Gastrocnemius medialis (tissue), 4 donors: Measurements from ENCODE around the gene GNB5. TPM values are rescaled to one million over a fixed set of nuclear protein-coding genes. Genes with fewer than 3 reads are reported as not detected.

ENCODE experiments used
- ATAC-seq, 2 donors: fragments of 150-250 bp; one replicate each; pipeline ENCODE4 v1.9.1; 2016
- DNase-seq, 2 donors: peaks; one replicate each; pipeline ENCODE4 v3.0.0-alpha.2; 2019
- H3K27ac ChIP-seq, 4 donors: fragments of 200-600 bp; sonication (generic); 1 replicate in 1 of 4; 2 replicates in 3 of 4; pipeline ENCODE4 v1.5.1; 2016 to 2018; ENCODE audit warnings: mild to moderate bottlenecking in 2 of 4, moderate library complexity in 1 of 4
- H3K27me3 ChIP-seq, 3 donors: fragments of 200-600 bp; sonication (generic) in 2 of 3; 1 replicate in 1 of 3; 2 replicates in 2 of 3; pipeline versions ENCODE4 v1.5.1 to v1.6.0; 2016 to 2019; ENCODE audit warnings: mild to moderate bottlenecking in 1 of 3, moderate library complexity in 1 of 3
- H3K36me3 ChIP-seq, 2 donors: fragments of 200-600 bp; sonication (generic) in 1 of 2; one replicate each; pipeline ENCODE4 v1.5.1; 2017 to 2018
- H3K4me1 ChIP-seq, 2 donors: fragments of 200-600 bp; sonication (generic) in 1 of 2; one replicate each; pipeline ENCODE4 v1.5.1; 2016 to 2017; ENCODE audit warnings: mild to moderate bottlenecking in 2 of 2
- H3K4me3 ChIP-seq, 4 donors: fragments of 200-600 bp; sonication (generic) in 3 of 4; 1 replicate in 1 of 4; 2 replicates in 3 of 4; pipeline ENCODE4 v1.5.1; 2016 to 2019; ENCODE audit warnings: mild to moderate bottlenecking in 2 of 4
- H3K9me3 ChIP-seq, 3 donors: fragments of 200-600 bp; sonication (generic) in 2 of 3; 1 replicate in 1 of 3; 2 replicates in 2 of 3; pipeline ENCODE4 v1.5.1; 2016 to 2019
- POLR2A ChIP-seq, 2 donors: fragments of 450-650 bp; IDR thresholded peaks; one replicate each; pipeline ENCODE4 v1.6.1; 2017; ENCODE audit warnings: antibody characterized with exemption in 2 of 2, mild to moderate bottlenecking in 2 of 2, moderate library complexity in 2 of 2
- in situ Hi-C, 4 donors: fragments of 200-750 bp; cut with MboI; loops; one replicate each; pipeline versions ENCODE4 v1.15.0 to v1.8.0; 2017; ENCODE audit warnings: low sequenced_read_pairs in 4 of 4
- intact Hi-C: fragments of 100-400 bp; cut with DNase I; formaldehyde crosslinking; loops from one replicate; pipeline ENCODE4 v1.15.1; 2023; ENCODE audit warnings: low total_unique reads
- total RNA-seq, 4 donors: library from RNA; depleted of rRNA; stranded (reverse); fragments of >200 nt; gene quantifications; one replicate each; pipeline versions ENCODE4 v1.1.0 to v1.2.3, GENCODE V29; 2016
- TF ChIP-seq, protein P1 (sequence below), 5 experiments: fragments of 450-650 bp in 3 of 5; fragments of 200-600 bp in 2 of 5; sonication (generic) in 2 of 5; IDR thresholded peaks in 4 of 5; conservative IDR thresholded peaks in 1 of 5; 1 replicate in 4 of 5; 2 replicates in 1 of 5; pipeline ENCODE4 v1.5.1; 2016 to 2019; ENCODE audit warnings: antibody characterized with exemption in 5 of 5, mild to moderate bottlenecking in 3 of 5, moderate library complexity in 3 of 5

Gene GNB5
- total RNA-seq, 4 donors from 2014 or later, result 2.9 to 4.6 (median 3.6) TPM

DNA sequence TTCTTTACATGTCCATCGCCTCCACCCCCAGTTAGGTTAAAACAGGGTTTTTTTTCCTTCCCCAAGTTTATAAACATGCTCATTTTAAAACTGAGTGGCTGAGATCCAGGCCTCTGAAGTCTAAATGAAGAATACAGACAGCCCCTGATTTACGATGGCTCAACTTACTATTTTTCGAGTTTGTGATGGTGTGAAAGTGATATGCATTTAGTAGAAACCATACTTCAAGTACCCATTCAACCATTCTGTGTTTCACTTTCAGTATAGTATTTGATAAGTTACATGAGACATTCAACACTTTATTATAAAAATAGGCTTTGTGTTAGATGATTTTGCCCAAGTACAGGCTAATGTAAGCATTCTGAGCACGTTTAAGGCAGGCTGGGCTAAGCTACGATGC is 30.5 kb upstream of the GNB5 start:
- H3K4me3 ChIP-seq, result no peak overlapping the region
- no peak overlapping the region for H3K27ac ChIP-seq
- intact Hi-C loops (loop anchor here (10.0 kb wide), 1 partner anchor 337 kb away; no protein-coding TSS in a partner anchor), in situ Hi-C loops (loop anchor here in 1 of 4 donors (10.0 kb wide), 1 partner anchor 47 kb away; no protein-coding TSS in a partner anchor)
- ATAC-seq (no peak), DNase-seq (no peak)
- H3K4me1 ChIP-seq, result no peaks in the 10 kb centered on the region
- H3K36me3 ChIP-seq, result peaks cover 0 to 3% of the 10 kb centered on the region in 2 donors
- H3K27me3 ChIP-seq, result no peaks in the 10 kb centered on the region
- no peaks in the 10 kb centered on the region for H3K9me3 ChIP-seq
- no peak for TF ChIP-seq POLR2A (IDR thresholded peaks at IDR 0.05)
- TF ChIP-seq, protein P1, sequence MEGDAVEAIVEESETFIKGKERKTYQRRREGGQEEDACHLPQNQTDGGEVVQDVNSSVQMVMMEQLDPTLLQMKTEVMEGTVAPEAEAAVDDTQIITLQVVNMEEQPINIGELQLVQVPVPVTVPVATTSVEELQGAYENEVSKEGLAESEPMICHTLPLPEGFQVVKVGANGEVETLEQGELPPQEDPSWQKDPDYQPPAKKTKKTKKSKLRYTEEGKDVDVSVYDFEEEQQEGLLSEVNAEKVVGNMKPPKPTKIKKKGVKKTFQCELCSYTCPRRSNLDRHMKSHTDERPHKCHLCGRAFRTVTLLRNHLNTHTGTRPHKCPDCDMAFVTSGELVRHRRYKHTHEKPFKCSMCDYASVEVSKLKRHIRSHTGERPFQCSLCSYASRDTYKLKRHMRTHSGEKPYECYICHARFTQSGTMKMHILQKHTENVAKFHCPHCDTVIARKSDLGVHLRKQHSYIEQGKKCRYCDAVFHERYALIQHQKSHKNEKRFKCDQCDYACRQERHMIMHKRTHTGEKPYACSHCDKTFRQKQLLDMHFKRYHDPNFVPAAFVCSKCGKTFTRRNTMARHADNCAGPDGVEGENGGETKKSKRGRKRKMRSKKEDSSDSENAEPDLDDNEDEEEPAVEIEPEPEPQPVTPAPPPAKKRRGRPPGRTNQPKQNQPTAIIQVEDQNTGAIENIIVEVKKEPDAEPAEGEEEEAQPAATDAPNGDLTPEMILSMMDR (IDR thresholded peaks at IDR 0.05 in 4 of 5, conservative IDR thresholded peaks at IDR 0.05 in 1 of 5), result no peak

DNA sequence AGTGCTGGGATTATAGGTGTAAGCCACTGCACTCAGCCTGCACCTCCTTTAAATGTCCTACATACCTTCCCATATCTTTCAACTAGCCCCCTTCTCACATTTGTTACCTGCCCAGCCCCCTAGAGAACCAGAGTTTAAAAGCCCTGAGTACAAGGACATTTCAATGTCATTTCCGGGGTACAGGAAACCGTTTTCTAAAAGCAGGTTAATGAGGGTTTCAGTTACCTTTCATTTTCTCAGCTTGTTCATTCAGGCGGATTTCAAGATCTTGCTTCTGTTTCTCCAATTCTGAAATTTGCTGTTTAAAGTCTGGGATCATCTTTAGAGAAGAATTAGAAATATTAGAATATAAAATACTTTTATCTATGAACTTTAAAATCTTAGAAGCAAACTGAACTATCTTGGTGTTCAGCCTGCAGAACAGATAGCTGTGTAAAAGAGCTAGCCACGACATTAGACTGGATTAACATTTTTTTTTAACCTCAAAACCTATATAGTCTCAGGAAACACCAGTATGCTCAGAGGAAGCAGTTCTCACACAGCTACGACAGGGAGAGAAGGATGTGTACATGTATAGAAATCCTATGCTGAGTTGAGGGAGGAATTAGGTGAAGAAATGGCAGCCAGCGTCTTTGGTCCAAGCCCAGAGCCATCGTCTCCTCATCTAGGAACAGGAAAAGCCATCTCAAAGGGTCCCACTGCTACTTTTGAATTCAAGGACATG is 29.9 kb upstream of the GNB5 start:
- Histone ChIP-seq H3K4me1 (peaks cover 0 to 1% of the 10 kb centered on the region in 2 donors), H3K4me3 (no peak overlapping the region)
- intact Hi-C loops, result loop anchor here (10.0 kb wide), 1 partner anchor 336 kb away; no protein-coding TSS in a partner anchor

DNA sequence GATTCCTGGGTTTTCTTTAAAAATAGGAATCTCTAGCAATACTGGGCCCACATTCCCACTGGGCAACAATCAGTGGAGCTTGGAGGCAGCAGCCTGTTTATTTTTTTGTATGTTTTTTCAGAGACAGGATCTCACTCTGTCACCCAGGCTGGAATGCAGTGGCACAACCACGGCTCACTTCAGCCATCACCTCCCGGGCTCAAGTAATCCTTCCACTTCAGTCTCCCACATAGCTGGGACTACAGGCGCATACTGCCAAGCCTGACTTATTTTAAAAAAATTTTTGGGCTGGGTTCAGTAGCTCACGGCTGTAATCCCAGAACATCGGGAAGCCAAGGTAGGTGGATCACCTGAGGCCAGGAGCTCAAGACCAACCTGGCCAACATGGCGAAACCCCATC is 29.1 kb upstream of the GNB5 start:
- Histone ChIP-seq H3K36me3 (peaks cover 0 to 3% of the 10 kb centered on the region in 2 donors), H3K9me3 (no peaks in the 10 kb centered on the region), H3K4me3 (no peak overlapping the region), H3K27me3 (no peaks in the 10 kb centered on the region), H3K4me1 (peaks cover 0 to 9% of the 10 kb centered on the region in 2 donors), H3K27ac (no peak overlapping the region)
- DNase-seq, result no peak
- in situ Hi-C loops (loop anchor here in 1 of 4 donors (10.0 kb wide), 1 partner anchor 45 kb away; no protein-coding TSS in a partner anchor), intact Hi-C loops (loop anchor here (10.0 kb wide), 1 partner anchor 335 kb away; no protein-coding TSS in a partner anchor)
- no peak for TF ChIP-seq POLR2A (IDR thresholded peaks at IDR 0.05)
- TF ChIP-seq, protein P1 (IDR thresholded peaks at IDR 0.05 in 4 of 5, conservative IDR thresholded peaks at IDR 0.05 in 1 of 5), result no peak
- no peak for ATAC-seq

More for the DNA sequence above, 29.9 kb upstream of the GNB5 start:
- H3K27ac ChIP-seq, result no peak overlapping the region
- no peaks in the 10 kb centered on the region for H3K27me3 ChIP-seq
- ATAC-seq (no peak), DNase-seq (no peak)
- TF ChIP-seq, protein P1 (IDR thresholded peaks at IDR 0.05 in 4 of 5, conservative IDR thresholded peaks at IDR 0.05 in 1 of 5), result no peak
- TF ChIP-seq POLR2A (IDR thresholded peaks at IDR 0.05), result no peak
- in situ Hi-C loops, result loop anchor here in 1 of 4 donors (10.0 kb wide), 1 partner anchor 46 kb away; no protein-coding TSS in a partner anchor
- peaks cover 0 to 3% of the 10 kb centered on the region in 2 donors for H3K36me3 ChIP-seq
- no peaks in the 10 kb centered on the region for H3K9me3 ChIP-seq

DNA sequence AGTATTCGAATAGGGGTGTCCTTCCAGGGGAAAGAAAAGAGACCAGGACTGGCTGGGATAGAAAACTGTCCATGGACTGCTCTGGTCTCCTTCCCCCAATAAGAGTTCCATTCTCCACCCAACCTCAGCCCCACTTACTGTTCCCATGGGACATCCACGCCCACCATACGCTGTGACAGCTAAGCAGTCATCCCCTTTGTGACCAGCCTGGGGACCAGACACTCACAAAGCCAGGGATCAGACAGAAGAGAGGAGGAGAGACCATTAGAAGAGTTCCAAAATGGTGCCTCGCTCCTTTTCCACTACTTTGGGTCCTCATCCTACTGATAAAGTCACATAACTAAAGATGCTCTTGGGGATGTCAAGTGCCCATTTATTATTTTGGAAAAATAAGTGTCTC is 27.6 kb upstream of the GNB5 start:
- ATAC-seq, result no peak
- Histone ChIP-seq H3K36me3 (no peaks in the 10 kb centered on the region), H3K4me1 (peaks cover 7 to 19% of the 10 kb centered on the region in 2 donors), H3K27me3 (no peaks in the 10 kb centered on the region), H3K27ac (no peak overlapping the region), H3K9me3 (no peaks in the 10 kb centered on the region), H3K4me3 (no peak overlapping the region)
- no peak for TF ChIP-seq POLR2A (IDR thresholded peaks at IDR 0.05)
- TF ChIP-seq, protein P1 (IDR thresholded peaks at IDR 0.05 in 4 of 5, conservative IDR thresholded peaks at IDR 0.05 in 1 of 5), result no peak
- in situ Hi-C loops (no loop called here), intact Hi-C loops (no loop called here)
- no peak for DNase-seq
